ENCODE data around the gene GRK2.
"Not testable (repeated sequence)": the region's sequence is repeated elsewhere in the genome, so short reads cannot be mapped to it uniquely, and the experiment has no call there.

The GRK2 gene

DNA sequence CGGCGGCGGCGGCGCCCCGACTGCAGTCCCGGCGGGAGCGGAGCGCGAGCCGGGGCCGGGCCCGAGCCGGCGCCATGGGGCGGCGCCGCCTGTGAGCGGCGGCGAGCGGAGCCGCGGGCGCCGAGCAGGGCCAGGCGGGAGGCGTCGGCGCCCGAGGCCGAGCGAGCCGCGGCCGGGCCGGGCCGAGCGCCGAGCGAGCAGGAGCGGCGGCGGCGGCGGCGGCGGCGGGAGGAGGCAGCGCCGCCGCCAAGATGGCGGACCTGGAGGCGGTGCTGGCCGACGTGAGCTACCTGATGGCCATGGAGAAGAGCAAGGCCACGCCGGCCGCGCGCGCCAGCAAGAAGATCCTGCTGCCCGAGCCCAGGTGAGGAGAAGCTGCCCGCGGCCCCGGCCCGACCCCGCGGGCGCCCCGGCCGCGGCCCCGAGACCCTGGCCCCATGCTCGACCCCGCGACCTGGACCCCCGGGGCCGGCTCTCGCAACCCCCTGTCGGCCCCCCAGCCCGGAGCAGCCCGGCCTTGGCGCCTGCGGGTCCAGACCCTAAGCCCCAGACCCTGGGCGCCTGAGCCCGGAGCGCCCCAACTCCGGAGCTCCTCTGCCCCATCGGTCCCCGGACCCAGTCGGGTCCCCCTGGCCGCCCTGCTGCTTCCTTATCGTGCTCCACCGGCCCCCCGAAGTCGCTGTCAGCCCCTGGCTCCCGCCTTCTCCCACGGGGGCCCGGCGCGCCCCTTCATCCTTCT lies at the start of gene GRK2:
GRK2 (plus strand) TSS at position 25 of the 739 bp plus-strand sequence; CDS start at position 252, 227 bp downstream.
- no peak for DNase-seq (ENCODE audit: low read depth, low spot score)

DNA sequence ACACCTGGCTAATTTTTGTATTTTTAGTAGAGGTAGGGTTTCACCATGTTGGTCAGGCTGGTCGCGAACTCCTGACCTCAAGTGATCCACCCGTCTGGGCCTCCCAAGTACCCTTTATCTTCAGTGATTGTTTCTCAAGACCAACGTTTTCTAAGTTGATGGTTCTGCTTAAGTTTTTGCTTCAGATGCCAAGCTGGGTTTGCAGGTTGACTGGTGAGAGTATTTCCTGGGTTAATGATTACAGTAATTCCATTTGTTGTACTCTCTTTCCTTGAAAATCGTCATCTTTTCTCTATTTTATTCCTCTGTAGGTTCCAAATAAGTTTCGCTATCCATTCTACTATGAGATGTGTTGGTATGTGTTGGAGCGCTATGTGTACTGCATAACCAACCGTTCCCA lies 38.5 kb upstream of the GRK2 start:
- DNase-seq (ENCODE audit: low read depth, low spot score) = no peak

DNA sequence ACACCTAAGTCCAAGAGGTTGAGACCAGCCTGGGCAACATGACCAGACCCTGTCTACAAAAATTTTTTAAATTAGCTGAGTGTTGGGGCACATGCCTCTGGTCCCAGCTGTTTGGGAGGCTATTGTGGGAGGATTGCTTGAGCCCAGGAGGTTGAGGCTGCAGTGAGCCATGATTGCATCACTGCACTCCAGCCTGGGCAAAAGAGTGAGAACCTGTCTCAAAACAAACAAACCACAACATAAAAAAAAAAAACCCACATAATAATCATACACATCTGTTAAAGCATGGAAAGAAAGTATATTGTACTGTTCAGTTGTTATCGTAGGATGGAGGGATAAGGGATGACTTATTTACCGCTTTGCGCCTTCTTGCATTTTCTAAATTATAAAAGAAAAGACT lies 35.9 kb upstream of the GRK2 start:
- DNase-seq (ENCODE audit: low read depth, low spot score) = no peak

DNA sequence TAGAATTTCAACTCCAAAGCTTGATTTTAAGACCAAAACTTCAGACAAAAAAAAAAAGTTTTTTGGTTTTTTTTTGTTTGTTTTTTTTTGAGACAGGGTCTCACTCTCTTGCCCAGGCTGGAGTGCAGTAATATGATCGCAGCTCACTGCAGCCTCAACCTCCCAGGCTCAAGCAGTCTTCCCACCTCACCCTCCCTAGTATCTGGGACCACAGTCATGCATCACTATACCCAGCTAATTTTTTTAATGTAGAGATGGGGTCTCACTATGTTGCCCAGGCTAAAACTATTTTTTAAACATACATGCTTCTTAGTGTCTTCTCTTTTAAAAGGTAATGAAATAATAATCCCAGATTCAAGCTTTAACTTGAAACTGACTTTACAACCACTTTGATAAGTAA lies 35.4 kb upstream of the GRK2 start:
- DNase-seq (ENCODE audit: low read depth, low spot score) = no peak

GRCh38 chr11:67233584-67234190 lies 32.6 kb upstream of the GRK2 start:
- DNase-seq (ENCODE audit: low read depth, low spot score) = no peak

DNA sequence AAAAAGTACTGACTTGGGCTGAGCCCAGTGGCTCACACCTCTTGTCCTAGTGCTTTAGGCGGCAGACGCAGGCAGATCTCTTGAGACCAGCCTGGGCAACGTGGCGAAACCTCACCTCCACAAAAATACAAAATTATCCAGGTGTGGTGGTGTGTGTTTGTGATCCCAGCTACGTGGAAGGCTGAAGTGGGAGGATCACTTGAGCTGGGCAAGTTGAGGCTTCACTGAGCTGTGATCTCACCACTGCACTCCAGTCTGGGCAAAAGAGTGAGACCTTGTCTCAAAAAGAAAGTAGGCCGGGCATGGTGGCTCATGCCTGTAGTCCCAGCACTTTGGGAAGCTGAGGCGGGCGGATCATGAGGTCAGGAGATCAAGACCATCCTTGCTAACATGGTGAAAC lies 31.7 kb upstream of the GRK2 start:
- DNase-seq (ENCODE audit: low read depth, low spot score) = not testable (repeated sequence)

DNA sequence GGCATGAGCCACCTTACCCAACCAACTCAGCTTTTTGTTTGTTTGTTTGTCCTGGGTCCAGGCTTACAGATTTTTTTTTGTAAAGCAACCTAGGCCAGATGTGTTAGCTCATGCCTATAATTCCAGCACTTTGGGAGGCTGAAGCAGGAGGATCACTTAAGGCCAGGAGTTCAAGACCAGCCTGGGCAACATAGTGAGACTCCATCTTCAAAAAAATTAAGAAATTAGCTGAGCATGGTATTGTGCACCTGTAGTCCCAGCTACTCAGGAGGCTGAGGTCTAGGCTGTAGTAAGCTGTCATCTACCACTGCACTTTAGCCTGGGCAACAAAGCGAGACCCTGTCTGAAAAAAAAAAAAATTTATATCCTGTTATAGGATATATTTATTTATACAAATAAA lies 28.7 kb upstream of the GRK2 start:
- DNase-seq (ENCODE audit: low read depth, low spot score) = no peak

DNA sequence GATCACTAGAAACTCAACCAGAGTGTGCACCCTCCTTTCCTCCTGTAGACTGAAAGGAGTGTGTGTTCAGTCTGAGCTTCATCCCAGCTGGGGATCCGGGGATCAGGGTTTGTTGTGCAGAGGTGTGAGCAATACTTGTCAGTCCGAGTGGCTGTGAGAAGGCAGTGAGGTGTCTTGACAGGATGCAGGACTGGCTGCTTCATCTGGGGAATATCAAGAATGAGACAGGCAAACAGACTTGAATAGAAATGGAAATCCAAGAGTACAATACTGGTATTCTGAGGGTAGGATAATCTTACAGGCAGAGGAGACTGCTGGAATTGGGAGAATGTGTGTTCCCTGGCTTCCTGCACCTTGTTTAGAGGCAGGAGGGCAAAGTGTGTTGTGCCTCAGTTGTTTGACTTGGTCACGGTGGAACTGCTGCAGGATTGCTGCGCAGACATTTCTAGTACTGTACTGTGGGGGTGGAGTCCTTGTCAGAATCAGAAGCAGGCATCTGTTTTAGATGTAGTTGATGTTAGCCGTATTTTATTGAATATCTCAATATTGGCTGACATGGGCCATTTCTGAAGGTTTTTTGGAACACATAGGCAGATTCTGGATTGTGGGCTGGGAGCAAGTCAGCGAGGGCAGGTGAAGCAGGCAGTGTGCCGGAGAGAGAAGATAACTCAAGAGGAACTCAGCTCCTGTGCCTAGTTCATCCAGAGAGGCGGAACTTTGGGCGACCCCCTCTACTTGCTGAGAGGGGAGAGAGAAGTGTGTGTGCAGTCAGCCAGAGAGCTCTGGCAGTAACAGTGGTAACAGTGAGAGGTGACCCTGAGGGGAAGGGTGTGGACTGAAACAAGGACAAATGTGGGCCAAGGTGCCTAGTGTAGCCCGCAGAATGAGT lies 27.1 kb upstream of the GRK2 start:
- no peak for DNase-seq (ENCODE audit: low read depth, low spot score)

DNA sequence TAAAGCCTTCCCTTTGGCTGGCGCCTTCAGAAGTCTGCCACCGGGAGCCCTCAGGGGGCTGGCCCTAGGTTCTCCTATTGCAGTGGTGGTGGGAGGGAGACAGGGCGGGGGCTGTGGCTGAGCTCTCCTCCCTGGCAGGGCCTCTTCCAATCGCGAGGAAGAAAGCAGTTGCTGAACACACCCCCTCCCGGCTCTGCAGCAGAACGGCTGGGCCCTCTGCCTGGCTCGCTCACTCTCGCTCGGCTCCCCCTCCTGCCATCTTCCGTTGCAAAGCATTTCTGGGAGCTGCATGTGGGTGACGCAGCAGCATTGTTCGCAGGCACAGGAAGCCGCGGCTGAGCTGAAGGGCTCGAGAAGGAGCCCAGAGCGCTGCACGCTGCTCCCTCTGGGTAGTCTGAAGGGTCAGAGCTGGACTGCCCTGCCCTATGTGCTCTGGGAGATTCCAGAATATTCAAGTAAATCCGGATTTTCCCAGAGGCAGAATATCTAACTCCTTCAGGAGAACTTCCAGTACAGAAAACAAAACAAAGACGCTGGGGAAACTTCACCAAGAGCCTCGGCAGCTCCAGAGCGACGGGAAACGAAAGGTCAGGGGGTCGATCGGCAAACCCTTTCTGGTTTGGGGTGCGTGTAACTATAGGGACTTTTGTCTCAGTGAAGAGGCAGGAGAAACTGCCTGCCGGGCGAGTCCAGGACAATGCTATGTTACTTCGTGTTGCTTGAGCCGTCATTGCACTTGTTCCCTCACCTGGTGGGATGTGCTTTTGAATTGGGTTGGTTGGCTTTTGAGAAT lies 26.3 kb upstream of the GRK2 start:
- DNase-seq (ENCODE audit: low read depth, low spot score) = peak; percentile 96

DNA sequence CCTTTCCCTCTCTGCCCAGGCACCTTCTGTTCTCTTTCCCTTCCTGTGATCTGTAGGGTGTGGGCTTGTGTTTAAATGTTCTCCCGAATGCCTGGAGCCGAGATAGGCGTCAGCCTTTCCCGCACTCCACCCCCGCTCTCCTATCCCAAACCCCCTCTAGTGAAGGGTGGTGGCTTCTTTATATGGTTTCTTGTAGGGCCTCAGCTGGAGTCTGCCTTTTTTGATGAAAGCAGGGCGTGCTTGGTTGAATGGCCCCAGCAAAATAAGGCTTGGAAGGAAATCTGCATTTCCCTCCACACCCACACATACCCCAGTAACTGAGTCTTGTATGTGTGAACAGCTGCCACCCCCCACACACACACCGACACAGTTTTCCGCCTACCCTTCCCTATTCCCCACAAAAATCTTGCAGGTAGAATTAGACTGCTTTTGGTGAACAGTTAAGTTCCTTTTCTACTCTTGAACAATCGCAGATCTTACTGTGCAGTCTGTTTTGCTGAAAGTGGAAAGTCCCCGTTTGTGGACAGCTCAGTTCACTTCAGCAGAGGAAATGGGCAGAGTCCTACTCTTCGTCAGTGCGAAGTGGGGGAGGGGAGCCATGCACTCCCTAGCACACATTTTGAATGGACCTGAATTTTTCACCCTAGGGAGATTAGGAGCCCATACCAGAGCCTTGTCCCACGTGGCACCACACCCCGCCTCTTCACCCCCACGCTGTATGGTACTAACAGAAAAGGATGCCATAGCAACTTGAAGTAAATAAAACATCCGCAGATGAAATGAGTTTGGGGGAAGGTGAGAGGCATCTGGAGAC lies 25.5 kb upstream of the GRK2 start:
- DNase-seq (ENCODE audit: low read depth, low spot score) = no peak

- no peak for DNase-seq (ENCODE audit: low read depth, low spot score)
These were observed 23.7 kb upstream of the GRK2 start for GRCh38 chr11:67242548-67242947.

DNA sequence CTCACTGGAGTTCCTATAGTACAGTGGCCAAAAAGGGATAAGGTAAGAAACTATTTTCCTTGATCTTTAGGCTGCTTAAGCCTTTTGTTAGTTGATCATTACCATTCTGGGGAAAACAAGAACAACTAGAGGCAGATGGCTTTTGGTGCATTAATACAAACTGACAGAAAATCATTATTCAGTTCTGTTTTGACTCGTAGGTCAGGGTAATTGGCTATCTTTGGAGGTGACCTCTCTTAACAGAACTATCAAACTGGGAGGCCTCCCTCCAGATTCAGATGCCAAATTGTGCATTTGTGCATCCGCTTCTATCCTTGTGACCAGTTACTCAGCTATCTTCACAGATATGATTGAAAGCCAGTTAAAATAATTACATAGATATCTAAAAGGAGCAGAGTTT lies 23.2 kb upstream of the GRK2 start:
- no peak for DNase-seq (ENCODE audit: low read depth, low spot score)

GRCh38 chr11:67245046-67245445 lies 21.2 kb upstream of the GRK2 start:
- DNase-seq (ENCODE audit: low read depth, low spot score) = no peak

- no peak for DNase-seq (ENCODE audit: low read depth, low spot score)
These were observed 18.2 kb upstream of the GRK2 start for GRCh38 chr11:67247946-67248550.

DNA sequence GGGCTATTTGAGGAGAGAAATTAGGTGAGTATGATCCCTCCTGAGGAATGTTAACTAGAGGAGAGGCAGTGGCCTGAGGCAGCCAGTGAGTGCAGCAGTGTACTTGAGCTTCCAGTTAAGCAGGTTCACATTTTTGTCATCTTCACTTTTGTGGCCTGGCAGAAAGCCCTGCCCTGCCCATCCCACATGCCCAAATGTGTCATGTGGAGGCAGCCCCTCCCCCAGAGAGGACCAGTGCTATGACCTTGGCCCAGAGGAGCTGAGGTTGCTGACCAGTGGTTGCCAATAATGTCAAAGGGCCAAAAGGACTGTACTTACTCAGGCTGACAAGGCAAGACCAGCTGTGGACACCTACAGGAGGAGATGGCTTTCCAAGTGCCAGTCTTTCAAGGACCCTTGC lies 17.6 kb upstream of the GRK2 start:
- DNase-seq (ENCODE audit: low read depth, low spot score) = no peak

DNA sequence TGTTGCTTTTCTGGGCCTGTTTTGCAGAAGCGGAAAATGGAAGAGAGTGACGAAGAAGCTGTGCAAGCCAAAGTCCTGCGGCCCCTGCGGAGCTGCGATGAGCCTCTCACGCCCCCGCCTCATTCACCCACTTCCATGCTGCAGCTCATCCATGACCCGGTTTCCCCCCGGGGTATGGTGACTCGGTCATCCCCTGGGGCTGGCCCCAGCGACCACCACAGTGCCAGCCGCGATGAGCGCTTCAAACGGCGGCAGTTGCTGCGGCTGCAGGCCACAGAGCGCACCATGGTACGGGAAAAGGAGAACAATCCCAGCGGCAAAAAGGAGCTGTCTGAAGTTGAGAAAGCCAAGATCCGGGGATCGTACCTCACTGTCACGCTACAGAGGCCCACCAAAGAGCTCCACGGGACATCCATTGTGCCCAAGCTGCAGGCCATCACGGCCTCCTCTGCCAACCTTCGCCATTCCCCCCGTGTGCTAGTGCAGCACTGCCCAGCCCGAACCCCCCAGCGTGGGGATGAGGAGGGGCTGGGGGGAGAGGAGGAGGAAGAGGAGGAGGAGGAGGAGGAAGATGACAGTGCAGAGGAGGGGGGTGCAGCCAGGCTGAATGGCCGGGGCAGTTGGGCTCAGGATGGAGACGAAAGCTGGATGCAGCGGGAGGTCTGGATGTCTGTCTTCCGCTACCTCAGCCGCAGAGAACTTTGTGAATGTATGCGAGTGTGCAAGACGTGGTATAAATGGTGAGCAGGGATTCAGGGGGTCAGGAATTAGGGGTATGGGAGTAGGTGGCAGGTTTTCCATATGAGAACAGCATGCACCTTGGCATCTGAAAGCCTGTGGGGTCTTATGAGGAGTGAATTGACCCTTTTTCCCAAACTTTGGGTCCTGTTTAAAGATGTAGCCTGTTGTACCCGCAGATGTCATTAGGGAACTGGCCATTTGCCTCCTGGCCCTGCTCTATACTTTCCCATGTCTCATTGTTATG lies 15.9 kb upstream of the GRK2 start:
- DNase-seq (ENCODE audit: low read depth, low spot score) = no peak

- no peak for DNase-seq (ENCODE audit: low read depth, low spot score)
These were observed 14.4 kb upstream of the GRK2 start for GRCh38 chr11:67251841-67252240.

DNA sequence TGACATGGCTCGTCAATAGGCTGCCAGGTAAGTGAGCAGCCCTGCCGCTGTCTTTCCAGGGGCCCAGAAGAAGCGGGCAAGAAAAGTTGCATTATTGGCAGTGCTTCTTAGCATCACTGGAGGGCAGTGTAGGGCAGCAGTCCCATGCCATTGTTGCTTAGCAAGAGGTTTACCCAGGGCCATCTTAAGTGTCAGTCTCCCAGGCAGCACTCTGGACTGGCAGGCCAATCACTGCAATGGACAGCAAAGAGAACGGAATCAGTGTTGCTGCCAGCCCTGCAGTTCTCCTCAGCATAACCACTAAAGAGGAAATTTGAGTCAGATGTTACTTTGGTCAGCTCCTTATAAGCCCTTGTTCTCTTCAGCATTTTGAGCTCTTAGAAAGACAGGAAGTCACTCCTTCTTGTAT lies 13.4 kb upstream of the GRK2 start:
- no peak for DNase-seq (ENCODE audit: low read depth, low spot score)

Data from iPS DF 19.7 (cell line).